IMR-90 (cell line): ENCODE results near the gene REPS1.

Experiments
- BHLHE40 ChIP-seq: fragments of 150-350 bp; IDR thresholded peaks from 2 replicates; pipeline ENCODE4 v1.6.1; 2016; ENCODE audit warnings: mild to moderate bottlenecking, low read depth, low read length
- CHD1 ChIP-seq: IDR thresholded peaks from 2 replicates; pipeline ENCODE4 v1.6.1; 2012; ENCODE audit warnings: low read depth, low read length, improper control_type of control experiment
- CTCF ChIP-seq: conservative IDR thresholded peaks from 2 replicates; pipeline ENCODE4 v1.5.1; 2012; ENCODE audit warnings: mild to moderate bottlenecking, low read depth, low read length, improper control_type of control experiment
- ELK1 ChIP-seq: fragments of 150-350 bp; IDR thresholded peaks from 2 replicates; pipeline ENCODE4 v1.6.1; 2016; ENCODE audit warnings: low read depth, mild to moderate bottlenecking, low read length, moderate library complexity, borderline replicate concordance
- FOS ChIP-seq: fragments of 150-350 bp; IDR thresholded peaks from 2 replicates; pipeline ENCODE4 v1.6.1; 2016; ENCODE audit warnings: low read depth, low read length
- MAFK ChIP-seq: IDR thresholded peaks from 2 replicates; pipeline ENCODE4 v1.6.1; 2012; ENCODE audit warnings: low read depth, low read length, improper control_type of control experiment
- MXI1 ChIP-seq: IDR thresholded peaks from 2 replicates; pipeline ENCODE4 v1.6.1; 2012; ENCODE audit warnings: low read depth, mild to moderate bottlenecking, low read length, moderate library complexity, borderline replicate concordance
- POLR2A ChIP-seq: IDR thresholded peaks from 2 replicates; pipeline ENCODE4 v1.6.1; 2012; ENCODE audit warnings: mild to moderate bottlenecking, low read depth, low read length
- RAD21 ChIP-seq: IDR thresholded peaks from 2 replicates; pipeline ENCODE4 v1.6.1; 2012; ENCODE audit warnings: low read length, improper control_type of control experiment
- RCOR1 ChIP-seq: IDR thresholded peaks from 2 replicates; pipeline ENCODE4 v1.6.1; 2012; ENCODE audit warnings: mild to moderate bottlenecking, low read length, improper control_type of control experiment; ENCODE audit not compliant: insufficient replicate concordance
- RFX5 ChIP-seq: IDR thresholded peaks from 2 replicates; pipeline ENCODE4 v1.8.0; 2012; ENCODE audit warnings: low read depth, mild to moderate bottlenecking, low read length, moderate library complexity
- SMC3 ChIP-seq: fragments of 150-350 bp; IDR thresholded peaks from 2 replicates; pipeline ENCODE4 v1.6.1; 2016; ENCODE audit warnings: low read depth, mild to moderate bottlenecking, antibody characterized with exemption, low read length, moderate library complexity
- USF2 ChIP-seq: fragments of 150-350 bp; IDR thresholded peaks from 2 replicates; pipeline ENCODE4 v1.6.1; 2017; ENCODE audit warnings: mild to moderate bottlenecking, antibody characterized with exemption, low read length, low read depth

GRCh38 chr6:138909975-138910374 is 78.1 kb downstream of the REPS1 start:
- TF ChIP-seq MXI1: no peak
- TF ChIP-seq CTCF: no peak
- TF ChIP-seq POLR2A: no peak
- TF ChIP-seq USF2: no peak
- no peak for TF ChIP-seq ELK1
- no peak for TF ChIP-seq RAD21
- TF ChIP-seq FOS: no peak
- no peak for TF ChIP-seq MAFK
- TF ChIP-seq RFX5: no peak
- no peak for TF ChIP-seq SMC3
- no peak for TF ChIP-seq CHD1
- no peak for TF ChIP-seq BHLHE40
- no peak for TF ChIP-seq RCOR1
